Vagina (tissue), 2 donors: Measurements from ENCODE around the gene TMEM169.
"Not testable (repeated sequence)": the region's sequence is repeated elsewhere in the genome, so short reads cannot be mapped to it uniquely, and the experiment has no call there.

Source experiments
- POLR2AphosphoS5 ChIP-seq, 2 donors: sonication (generic); formaldehyde crosslinking; IDR thresholded peaks; one replicate each; pipeline ENCODE4 v1.9.0; 2017; ENCODE audit warnings: antibody characterized with exemption in 2 of 2, mild to moderate bottlenecking in 2 of 2, low read depth in 1 of 2; ENCODE audit not compliant: insufficient read depth in 1 of 2
- TF ChIP-seq, protein P1 (sequence below), 3 experiments: fragments of 450-650 bp in 2 of 3; fragments of 200-600 bp in 1 of 3; sonication (generic) in 1 of 3; IDR thresholded peaks; one replicate each; pipeline ENCODE4 v1.5.1; 2017 to 2019; ENCODE audit warnings: antibody characterized with exemption in 3 of 3, mild to moderate bottlenecking in 2 of 3, moderate library complexity in 2 of 3

DNA sequence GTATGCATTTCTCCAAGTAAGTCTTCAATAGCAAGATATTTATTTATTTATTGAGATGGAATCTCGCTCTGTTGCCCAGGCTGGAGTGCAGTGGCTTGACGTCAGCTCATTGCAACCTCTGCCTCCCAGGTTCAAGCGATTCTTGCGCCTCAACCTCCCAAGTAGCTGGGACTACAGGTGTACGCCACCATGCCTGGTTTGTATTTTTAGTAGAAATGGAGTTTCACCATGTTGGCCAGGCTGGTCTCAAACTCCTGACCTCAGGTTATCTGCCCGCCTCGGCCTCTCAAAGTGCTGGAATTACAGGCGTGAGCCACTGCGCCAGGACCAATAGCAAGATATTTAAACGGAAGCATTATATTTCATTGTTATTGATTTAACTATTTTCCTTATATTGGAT is 1.7 kb upstream of the TMEM169 start:
- TF ChIP-seq POLR2AphosphoS5 (IDR thresholded peaks at IDR 0.05; ENCODE audit: insufficient read depth in 1 of 2, low read depth in 1 of 2) = not testable (repeated sequence)
- TF ChIP-seq, protein P1, sequence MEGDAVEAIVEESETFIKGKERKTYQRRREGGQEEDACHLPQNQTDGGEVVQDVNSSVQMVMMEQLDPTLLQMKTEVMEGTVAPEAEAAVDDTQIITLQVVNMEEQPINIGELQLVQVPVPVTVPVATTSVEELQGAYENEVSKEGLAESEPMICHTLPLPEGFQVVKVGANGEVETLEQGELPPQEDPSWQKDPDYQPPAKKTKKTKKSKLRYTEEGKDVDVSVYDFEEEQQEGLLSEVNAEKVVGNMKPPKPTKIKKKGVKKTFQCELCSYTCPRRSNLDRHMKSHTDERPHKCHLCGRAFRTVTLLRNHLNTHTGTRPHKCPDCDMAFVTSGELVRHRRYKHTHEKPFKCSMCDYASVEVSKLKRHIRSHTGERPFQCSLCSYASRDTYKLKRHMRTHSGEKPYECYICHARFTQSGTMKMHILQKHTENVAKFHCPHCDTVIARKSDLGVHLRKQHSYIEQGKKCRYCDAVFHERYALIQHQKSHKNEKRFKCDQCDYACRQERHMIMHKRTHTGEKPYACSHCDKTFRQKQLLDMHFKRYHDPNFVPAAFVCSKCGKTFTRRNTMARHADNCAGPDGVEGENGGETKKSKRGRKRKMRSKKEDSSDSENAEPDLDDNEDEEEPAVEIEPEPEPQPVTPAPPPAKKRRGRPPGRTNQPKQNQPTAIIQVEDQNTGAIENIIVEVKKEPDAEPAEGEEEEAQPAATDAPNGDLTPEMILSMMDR (IDR thresholded peaks at IDR 0.05) = not testable (repeated sequence)
